Ecto neural progenitor cell (in vitro differentiated cells): ENCODE data around the gene GGCX.

Experiments used
- DNase-seq: peaks from one replicate; pipeline ENCODE4 v3.0.0-alpha.2; 2018; ENCODE audit warnings: low spot score

Gene GGCX

GRCh38 chr2:85516653-85517389, 44.5 kb downstream of the GGCX start:
- DNase-seq: no peak

- DNase-seq: no peak
These were observed 47.0 kb downstream of the GGCX start for GRCh38 chr2:85514323-85514722.

DNA sequence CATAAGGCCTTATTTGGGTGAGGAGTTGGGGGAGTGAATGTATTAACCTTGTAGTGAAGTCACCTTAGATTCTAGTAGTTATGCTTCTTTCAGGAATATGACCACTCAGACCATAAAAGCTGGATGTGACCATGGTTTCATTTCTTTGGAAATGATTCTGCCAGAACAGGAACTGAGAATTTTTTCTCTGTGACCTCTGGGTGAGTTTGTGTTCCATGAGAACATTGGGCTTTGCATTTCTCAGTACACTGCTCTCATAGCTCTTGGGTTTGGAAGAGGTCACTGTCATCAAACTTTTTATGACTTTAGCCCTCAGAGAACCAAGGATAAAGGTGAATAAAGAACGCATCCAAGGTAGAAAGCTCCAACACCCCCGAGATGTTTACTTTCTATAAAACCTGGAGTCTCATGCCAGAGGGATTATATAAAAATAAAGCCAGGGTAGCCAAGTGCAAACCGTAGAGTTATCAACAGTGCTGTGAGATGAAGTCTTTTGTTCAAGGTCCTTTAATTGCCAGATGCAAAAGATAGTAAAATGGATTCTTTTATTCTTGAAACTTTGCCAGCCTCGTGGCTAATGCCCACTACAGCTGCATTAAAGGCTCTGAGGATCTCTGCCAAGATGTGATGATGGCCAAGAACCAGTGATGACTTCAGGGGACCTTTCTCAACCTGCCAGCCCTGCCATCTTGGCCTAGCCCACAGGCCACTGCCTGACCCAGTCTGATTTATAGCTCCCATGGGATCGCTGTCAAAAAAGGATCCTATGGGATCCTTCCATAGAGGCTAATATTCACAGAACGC, 50.1 kb downstream of the GGCX start:
- no peak for DNase-seq

- no peak for DNase-seq
These were observed 54.5 kb downstream of the GGCX start for GRCh38 chr2:85506768-85507181.

DNA sequence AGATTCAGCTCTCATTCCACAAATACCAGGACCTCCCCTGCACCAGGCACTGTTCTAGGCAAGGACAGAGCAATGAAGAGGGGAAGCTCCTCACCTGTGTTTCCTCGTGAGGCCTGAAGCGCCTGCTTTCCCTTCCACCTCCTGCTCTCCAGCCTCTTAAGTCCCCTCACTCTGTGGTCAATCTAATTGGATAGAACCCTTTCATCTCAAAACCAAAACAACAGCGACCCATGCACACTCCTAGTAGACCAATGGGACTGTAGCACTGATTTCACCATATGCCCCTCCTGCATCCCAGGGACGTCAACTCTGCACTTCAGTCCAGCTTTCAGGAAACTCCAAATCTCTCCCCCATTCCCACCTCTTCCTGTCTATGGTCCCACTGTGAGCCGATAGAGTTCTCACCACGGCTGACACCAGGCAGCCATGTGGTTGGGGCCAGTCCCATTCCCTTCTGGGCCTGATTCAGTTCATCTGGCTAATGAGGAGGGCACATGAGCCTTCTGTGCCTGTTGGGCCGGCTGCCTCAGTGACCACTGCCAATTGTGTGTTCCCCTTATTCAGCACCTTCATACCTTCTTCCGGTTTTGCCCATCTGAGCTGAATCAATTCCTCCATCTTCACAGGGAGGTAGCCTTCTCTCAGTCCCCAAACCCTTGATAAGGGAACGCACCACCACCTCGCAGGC, 55.6 kb downstream of the GGCX start:
- no peak for DNase-seq

DNA sequence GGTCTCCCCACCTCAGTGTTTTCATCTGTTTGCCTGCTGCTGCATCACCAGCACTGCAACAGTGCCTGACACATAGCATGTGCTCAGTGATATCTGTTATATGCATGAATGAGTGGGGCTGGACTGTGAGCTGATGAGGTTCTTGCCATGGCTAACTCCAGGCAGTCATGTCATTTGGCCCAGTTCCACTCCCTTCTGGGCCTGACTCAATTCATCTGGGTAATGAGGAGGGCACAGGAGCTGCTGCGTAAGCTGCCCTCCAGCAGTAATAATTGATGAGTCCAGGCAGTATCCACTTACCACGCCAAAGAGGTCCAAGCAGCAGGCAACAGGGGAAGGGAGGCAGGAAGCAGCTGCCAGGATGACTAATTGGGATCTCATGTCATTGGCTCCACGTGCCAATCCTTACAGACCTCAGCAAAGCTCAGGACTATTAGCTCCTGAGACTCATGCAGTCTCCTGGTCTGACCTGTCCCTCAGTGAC, 56.5 kb downstream of the GGCX start:
- DNase-seq: no peak

DNA sequence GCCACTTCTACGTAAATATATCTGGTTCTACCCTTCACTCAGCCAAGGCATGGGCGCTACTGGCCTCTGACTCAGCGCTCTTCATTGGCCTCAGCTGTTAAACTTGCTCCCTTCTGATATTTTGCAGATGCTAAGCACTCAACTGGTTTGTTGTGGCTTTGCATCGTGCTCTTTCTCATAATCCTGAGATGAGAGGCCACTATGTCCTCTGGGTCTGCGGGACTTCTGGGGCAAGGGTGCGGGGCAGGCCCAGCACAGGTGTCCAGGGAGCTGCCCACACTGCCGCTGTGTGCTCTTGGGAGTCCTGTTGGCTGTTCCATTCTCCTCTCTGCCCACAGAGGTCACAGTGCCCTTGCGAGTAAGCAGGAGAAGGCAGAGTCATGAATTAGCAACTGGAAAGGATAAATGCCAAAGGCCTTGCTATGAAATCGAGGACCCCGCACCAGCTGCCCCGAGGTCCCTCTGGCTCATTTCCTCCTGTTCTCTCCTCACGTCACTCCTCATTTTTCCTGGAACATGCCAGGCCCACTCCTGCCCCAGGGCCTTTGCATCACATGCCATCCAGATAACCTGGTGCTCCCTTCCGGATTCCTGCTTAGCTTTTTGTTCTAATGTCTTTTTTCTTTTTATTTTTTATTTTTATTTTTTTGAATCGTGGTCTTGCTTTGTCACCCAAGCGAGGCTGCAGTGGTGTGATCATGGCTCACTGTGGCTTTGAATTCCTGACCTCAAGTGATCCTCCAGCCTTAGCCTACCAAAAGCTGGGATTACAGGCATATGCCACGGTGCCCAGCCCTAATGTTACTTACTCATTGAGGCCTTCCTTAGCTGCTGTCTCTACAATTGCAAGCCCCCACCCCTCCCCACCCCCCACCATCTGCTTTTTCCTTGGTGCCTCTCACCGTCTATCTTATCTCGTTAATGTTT, 57.2 kb downstream of the GGCX start:
- no peak for DNase-seq

- DNase-seq: no peak
These were observed 58.0 kb downstream of the GGCX start for GRCh38 chr2:85503168-85503850.

DNA sequence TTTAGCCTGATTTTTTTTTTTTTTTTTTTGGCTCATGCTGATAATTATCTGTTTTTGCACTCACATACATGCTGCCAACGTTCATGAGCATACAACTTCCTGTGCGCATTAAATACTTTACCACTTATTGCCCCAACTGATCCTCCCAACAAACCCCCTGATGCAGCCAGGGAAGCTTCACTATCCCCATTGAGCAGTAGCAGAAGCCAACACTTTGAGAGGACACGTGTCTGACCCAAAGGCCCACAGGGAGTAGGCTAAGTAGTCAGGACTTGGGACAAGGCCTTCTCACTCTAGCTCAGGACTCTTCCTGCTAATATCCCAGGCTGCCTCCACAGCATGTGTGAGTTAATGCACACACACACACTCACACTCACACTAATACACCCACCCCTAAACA, 58.6 kb downstream of the GGCX start:
- no peak for DNase-seq

DNA sequence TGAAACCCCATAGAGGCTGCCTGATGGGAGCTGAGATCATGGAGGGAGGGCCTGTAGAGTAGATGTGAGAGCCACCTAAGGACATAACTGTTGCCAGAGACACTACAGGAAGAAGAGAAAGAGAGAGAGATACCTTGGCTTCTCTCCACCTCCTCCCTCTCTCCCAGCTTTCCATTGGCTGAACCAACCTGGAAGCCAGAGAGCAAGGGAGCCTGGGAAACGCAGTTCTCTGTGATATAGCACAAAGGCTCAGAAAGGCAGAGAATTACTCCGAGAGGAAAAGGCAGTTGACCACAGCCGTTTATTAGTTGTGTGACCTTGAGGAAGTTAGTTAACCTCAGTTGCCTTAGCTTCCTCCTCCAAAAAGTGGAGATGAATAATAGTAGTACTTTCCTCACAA, 60.0 kb downstream of the GGCX start:
- no peak for DNase-seq

GRCh38 chr2:85497944-85498630, 63.2 kb downstream of the GGCX start:
- no peak for DNase-seq

DNA sequence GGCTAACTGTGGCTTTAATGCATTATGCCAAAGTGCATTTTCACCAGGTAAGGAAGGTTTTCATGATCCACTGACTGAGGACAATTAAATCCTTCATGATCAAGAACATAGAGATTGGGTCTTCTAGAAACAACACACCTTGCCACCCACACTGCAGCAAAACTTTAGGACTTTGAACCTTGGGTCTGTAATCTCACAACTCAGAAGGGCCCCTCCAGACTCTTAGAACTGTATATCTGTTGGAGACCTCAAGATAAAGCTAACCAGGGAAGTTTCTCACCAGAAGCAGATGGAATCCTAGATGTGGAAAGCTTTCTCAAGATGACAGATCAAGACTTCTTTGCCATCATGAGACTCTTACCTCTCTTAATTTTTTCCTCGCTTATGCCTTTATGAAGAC, 64.9 kb downstream of the GGCX start:
- DNase-seq: no peak
